Mesodermal cell (in vitro differentiated cells): ENCODE measurements around the gene NINJ1.

Source experiments
- H3K27ac ChIP-seq: 2 replicates; pipeline ENCODE4 v1.7.0; 2013; ENCODE audit warnings: mild to moderate bottlenecking, low read depth, low read length, moderate library complexity; ENCODE audit not compliant: severe bottlenecking
- H3K36me3 ChIP-seq: 2 replicates; pipeline ENCODE4 v1.7.1; 2013; ENCODE audit warnings: mild to moderate bottlenecking, low read length, moderate library complexity; ENCODE audit not compliant: control insufficient read depth, insufficient read depth
- H3K4me1 ChIP-seq: one replicate; pipeline ENCODE4 v1.7.1; 2013; ENCODE audit warnings: mild to moderate bottlenecking, low read length; ENCODE audit not compliant: insufficient read depth, control insufficient read depth, poor library complexity, severe bottlenecking
- H3K4me3 ChIP-seq: 2 replicates; pipeline ENCODE4 v1.7.0; 2013; ENCODE audit warnings: low read length, control low read depth, mild to moderate bottlenecking; ENCODE audit not compliant: insufficient read depth, poor library complexity, severe bottlenecking; ENCODE audit errors: extremely low read depth
- H3K9me3 ChIP-seq: 2 replicates; pipeline ENCODE4 v1.7.1; 2013; ENCODE audit warnings: mild to moderate bottlenecking, low read length, moderate library complexity; ENCODE audit not compliant: control insufficient read depth
- WGBS, 2 experiments: methylation state at CpG; one replicate each; pipeline ENCODE4 v1.1.5; 2013; ENCODE audit warnings: missing lambda C conversion rate in 2 of 2; ENCODE audit not compliant: insufficient coverage in 2 of 2; 5-methylcytosine and 5-hydroxymethylcytosine counted together

The NINJ1 gene

DNA sequence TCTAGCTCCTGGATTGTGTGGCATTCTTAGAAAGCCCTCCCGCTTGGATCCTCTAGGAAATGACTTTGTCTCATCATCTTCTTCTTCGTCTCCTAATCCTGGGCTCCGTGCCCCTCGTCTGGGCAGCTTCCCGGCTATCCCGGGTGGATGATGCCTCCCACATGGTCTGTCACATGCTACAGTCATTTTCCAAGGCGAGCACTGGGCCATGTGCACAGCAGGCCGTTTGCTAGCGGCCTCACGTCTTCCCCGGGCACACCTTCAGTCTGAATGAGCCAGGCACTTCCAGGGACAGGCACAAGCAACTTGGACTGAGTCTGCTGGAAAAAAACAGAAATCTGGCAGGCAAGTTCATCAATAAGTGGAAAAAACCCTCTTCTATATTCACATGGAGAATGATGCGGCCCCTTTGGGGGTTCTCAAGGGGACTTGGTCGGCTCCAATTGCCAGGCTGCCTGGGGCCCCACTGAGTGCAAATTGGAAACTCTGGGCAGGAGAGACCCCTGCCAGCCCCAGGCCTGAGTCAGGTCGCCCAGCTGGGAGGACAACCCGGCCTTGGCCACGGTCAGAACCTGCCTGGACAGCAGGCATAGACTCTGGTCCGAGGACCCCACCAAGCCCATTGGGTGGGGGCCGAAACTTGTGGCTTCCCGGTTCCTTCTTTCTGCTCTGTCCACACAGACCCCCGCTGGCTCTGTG is 38.8 kb upstream of the NINJ1 start:
- no peak overlapping the region for H3K4me3 ChIP-seq

DNA sequence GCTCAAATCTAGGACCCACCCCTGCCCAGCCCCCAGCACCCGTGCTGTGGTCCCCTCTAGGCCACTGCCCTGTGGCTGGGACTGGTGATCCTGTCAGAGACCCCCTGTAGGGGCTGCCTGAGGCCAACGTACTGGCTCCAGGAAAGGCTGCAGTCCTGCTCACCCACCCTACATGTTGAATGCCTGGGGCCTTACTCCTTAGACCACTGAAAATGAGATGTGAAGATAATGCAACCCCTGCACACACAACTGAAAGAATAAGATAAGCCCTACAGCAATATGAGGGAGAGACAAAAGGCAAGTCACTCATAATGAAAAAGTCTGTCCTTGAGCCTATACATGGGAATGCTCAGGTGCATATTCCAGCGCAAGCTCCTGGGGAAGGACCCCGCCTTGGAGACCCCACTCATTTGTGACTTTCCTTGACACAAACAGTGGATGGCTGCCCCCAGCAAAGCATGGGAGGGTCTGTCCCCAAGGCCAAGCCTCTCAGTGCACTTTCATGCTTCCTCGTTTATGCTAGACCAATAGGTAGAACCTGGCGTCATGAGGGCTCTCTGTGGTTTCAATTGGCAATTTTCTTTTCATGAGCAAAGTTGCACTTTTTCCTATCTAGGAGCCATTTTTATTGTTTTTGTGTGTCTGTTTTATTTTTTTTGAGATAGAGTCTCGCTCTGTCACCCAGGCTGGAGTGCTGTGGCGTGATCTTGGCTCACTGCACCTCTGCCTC is 37.4 kb upstream of the NINJ1 start:
- 92 to 93% methylated on average over 7 of the region's 8 CpGs for WGBS, 2 experiments
- no peaks in the 10 kb centered on the region for H3K4me1 ChIP-seq
- H3K4me3 ChIP-seq: no peak overlapping the region
- H3K27ac ChIP-seq: no peak overlapping the region
- H3K36me3 ChIP-seq: no peaks in the 10 kb centered on the region
- no peaks in the 10 kb centered on the region for H3K9me3 ChIP-seq

More for the DNA sequence above, 38.8 kb upstream of the NINJ1 start:
- 91 to 92% methylated on average over 18 to 20 of the region's 20 CpGs for WGBS, 2 experiments
- H3K4me1 ChIP-seq: no peaks in the 10 kb centered on the region
- no peaks in the 10 kb centered on the region for H3K36me3 ChIP-seq
- no peak overlapping the region for H3K27ac ChIP-seq
- H3K9me3 ChIP-seq: no peaks in the 10 kb centered on the region

DNA sequence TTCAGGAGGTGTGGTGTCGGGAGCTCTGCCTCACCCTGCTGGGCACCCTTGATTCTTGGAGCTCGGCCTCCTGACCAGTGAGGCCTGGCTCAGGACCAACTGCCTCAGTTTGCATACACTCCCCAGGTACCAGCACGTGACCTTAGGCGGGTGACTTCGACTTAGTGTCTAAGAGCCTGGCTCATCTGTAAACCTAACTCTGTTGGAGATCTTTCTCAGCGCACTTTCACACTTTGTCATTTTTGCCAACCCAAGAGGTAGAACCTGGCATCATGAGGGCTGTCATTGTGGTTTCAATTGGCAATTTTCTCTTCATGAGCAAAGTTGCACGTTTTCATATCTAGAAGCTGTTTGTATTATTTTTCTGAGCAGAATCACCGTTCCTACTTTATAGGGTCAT is 36.5 kb upstream of the NINJ1 start:
- H3K27ac ChIP-seq: no peak overlapping the region
- H3K9me3 ChIP-seq: no peaks in the 10 kb centered on the region
- H3K4me1 ChIP-seq: no peaks in the 10 kb centered on the region
- 89 to 92% methylated on average over 7 to 8 of the region's 8 CpGs for WGBS, 2 experiments
- H3K4me3 ChIP-seq: no peak overlapping the region
- no peaks in the 10 kb centered on the region for H3K36me3 ChIP-seq

DNA sequence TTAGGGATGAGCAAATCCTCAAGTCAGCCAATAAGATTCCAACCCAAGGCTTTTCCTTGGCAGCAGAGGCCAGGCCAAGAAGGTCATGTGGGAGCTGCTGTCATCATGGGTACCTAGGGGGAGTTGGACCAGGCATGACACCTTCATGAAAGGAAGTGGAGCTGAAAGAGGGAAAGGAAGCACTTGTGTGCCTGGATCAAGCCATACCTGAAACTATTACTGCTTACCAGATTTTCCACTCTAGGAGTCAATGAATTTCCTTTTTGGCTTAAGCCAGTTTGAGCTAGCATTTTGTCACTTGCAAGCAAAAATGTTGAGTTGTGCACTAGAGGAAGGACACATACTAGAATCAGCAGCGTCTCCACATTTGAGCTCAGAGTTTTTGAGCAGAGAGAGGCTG is 35.4 kb upstream of the NINJ1 start:
- Histone ChIP-seq H3K4me1 (no peaks in the 10 kb centered on the region), H3K9me3 (no peaks in the 10 kb centered on the region), H3K4me3 (no peak overlapping the region), H3K36me3 (no peaks in the 10 kb centered on the region), H3K27ac (no peak overlapping the region)
- WGBS, 2 experiments: 91 to 100% methylated on average over 1 of the region's 1 CpG

DNA sequence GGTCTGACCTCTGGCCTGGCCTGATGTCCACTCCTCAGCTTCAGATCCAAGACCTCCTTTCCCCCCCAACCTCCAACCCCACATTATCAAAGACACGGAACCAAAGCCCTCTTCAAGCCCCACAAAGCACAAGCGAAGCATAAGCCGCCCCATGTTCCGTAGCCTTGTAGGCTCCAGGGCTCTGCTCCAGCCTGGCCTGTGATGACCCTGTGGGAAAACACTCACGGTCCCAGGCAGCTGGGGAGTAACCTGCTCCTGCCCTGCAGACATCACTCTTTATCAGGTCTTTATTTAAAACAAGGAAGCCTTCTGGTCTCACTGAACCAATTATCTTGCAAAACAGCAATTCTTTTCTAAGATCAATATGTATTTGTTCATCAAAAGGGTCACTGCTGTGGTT is 34.5 kb upstream of the NINJ1 start:
- Histone ChIP-seq H3K36me3 (no peaks in the 10 kb centered on the region), H3K4me1 (no peaks in the 10 kb centered on the region), H3K4me3 (no peak overlapping the region), H3K9me3 (no peaks in the 10 kb centered on the region), H3K27ac (no peak overlapping the region)
- WGBS, 2 experiments: 90 to 91% methylated on average over 5 of the region's 5 CpGs

DNA sequence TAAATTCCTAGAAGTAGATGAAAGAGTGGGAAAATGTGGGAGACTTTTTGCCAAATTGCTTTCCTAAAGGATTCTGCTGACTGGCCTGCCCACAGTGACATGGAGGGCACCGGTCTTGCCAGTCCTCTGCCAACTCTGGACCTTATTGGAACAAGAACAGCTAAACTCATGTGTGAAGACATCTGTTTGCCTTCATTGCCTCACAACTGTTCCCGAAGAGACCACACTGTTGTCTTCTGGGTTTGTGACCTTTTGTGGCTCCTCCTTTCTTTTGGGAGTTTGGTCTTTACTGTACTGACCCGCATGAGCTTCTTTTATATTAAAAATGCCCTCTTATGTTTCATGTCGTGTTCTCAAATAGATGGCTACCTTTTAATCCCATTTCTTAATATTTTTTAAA is 33.8 kb upstream of the NINJ1 start:
- Histone ChIP-seq H3K36me3 (no peaks in the 10 kb centered on the region), H3K9me3 (no peaks in the 10 kb centered on the region), H3K4me3 (no peak overlapping the region), H3K4me1 (no peaks in the 10 kb centered on the region), H3K27ac (no peak overlapping the region)
- 83 to 100% methylated on average over 2 of the region's 4 CpGs for WGBS, 2 experiments

DNA sequence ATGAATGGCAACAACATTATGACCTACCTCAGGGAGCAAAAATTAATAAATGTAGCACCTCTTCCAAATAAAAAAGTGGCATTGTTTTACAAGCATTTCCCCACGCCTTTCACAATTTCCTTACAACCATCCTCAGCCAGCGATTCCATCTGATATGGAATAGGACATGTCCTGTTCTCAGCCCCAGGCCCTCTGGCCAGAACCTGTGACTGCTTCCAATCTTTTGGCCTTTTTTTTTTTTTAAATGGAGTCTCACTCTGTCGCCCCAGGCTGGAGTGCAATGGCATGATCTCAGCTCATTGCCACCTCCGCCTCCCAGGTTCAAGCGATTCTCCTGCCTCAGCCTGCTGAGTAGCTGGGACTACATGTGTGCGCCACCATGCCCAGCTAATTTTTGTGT is 33.1 kb upstream of the NINJ1 start:
- Histone ChIP-seq H3K4me1 (no peaks in the 10 kb centered on the region), H3K27ac (no peak overlapping the region), H3K4me3 (no peak overlapping the region), H3K9me3 (no peaks in the 10 kb centered on the region), H3K36me3 (no peaks in the 10 kb centered on the region)
- 84 to 86% methylated on average over 5 to 6 of the region's 6 CpGs for WGBS, 2 experiments

DNA sequence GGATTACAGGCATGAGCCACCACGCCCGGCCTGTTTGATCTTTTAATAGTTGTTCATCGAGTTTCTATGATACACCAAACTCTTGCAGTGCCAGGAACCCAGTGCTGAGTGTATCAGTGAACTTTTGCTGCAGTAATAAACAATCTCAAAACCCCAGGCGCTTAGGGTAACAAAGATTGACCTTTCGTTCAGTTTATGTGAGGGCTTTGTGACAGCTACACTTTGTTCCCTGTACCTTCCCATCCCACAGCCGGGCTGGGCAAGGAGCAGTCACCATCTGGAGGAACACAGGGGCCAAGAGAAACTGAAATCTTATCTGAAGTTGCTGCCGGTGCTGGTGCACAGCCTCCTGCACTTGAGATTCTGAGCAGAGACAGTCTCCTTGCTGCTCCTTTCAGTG is 32.6 kb upstream of the NINJ1 start:
- Histone ChIP-seq H3K4me1 (no peaks in the 10 kb centered on the region), H3K27ac (no peak overlapping the region), H3K4me3 (no peak overlapping the region), H3K36me3 (no peaks in the 10 kb centered on the region), H3K9me3 (no peaks in the 10 kb centered on the region)
- WGBS, 2 experiments: 91 to 96% methylated on average over 6 to 7 of the region's 7 CpGs

DNA sequence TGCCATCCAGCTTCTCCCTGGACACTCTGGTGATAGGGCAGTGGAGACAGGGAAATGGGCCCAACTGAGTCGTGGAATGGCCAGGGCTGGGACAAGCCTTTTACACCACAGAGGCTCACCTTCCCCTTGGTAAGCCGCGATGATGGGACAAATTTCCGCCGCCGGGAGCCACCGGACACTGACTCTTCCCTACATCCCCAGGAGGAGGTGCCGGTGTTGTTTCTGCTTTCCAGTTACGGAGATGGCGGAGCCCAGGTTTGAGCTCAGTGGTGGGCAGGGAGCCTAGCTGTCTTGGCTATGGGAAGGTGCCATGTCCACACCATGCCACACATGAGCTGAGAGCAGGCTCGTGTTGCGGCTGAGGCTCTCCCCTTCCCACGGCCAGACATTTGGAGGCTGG is 30.0 kb upstream of the NINJ1 start:
- Histone ChIP-seq H3K27ac (no peak overlapping the region), H3K9me3 (no peaks in the 10 kb centered on the region), H3K4me3 (no peak overlapping the region), H3K36me3 (no peaks in the 10 kb centered on the region), H3K4me1 (no peaks in the 10 kb centered on the region)
- WGBS, 2 experiments: 90 to 94% methylated on average over 11 to 12 of the region's 13 CpGs

DNA sequence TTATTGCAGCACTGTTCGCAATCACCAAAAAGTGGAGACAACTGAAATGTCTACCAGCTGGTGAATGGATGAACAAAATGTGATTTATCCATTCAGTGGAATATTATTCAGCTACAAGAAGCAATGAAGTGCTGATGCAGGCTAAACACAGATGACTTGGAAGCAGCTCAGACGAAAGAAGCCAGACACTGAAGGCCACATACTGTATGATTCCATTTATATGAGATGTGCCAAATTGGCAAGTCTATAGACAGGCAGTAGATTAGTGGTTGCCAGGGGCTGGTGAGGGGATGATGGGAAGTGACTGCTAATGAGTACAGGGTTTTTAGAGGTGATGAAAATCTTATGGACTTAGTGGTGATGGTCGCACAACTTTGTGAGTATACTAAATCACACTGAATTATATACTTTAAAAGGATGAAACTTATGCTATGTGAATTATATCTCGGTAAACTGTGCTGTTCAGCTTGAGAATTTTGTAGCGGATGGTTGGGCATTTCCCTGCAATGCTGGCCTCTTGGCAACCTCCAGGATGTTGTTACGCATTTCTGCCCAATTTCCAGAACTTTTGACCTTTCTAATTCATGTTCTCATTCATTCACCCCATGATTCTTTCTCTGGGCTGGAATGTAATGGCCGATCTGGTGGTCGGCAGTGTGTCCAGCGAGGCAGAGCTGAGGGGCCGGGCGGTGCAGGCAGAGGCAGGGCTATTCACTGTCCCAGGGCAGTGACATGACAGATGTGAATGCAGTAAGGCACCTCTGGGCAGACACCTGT is 27.9 kb upstream of the NINJ1 start:
- H3K27ac ChIP-seq: no peak overlapping the region
- H3K36me3 ChIP-seq: no peaks in the 10 kb centered on the region
- H3K9me3 ChIP-seq: no peaks in the 10 kb centered on the region
- H3K4me3 ChIP-seq: no peak overlapping the region
- no peaks in the 10 kb centered on the region for H3K4me1 ChIP-seq
- 80 to 82% methylated on average over 8 of the region's 11 CpGs for WGBS, 2 experiments
